Activated CD4-positive, alpha-beta T cell treated with anti-CD3 and anti-CD28 coated beads, Interleukin-2, Interleukin-4, amounts not matched to agents 100 ng/mL and 50 ng/mL, durations not matched to agents 16 hours and 8 hours (primary cell): ENCODE data around the gene CMTR1.
A peak's percentile ranks its signal among the peaks of the same experiment; 100 is the strongest.
"Not testable (repeated sequence)": the region's sequence is repeated elsewhere in the genome, so short reads cannot be mapped to it uniquely, and the experiment has no call there.

Experiments used
- DNase-seq: peaks from one replicate; pipeline ENCODE4 v3.0.0-alpha.2; 2020; ENCODE audit warnings: low spot score

The CMTR1 gene

DNA sequence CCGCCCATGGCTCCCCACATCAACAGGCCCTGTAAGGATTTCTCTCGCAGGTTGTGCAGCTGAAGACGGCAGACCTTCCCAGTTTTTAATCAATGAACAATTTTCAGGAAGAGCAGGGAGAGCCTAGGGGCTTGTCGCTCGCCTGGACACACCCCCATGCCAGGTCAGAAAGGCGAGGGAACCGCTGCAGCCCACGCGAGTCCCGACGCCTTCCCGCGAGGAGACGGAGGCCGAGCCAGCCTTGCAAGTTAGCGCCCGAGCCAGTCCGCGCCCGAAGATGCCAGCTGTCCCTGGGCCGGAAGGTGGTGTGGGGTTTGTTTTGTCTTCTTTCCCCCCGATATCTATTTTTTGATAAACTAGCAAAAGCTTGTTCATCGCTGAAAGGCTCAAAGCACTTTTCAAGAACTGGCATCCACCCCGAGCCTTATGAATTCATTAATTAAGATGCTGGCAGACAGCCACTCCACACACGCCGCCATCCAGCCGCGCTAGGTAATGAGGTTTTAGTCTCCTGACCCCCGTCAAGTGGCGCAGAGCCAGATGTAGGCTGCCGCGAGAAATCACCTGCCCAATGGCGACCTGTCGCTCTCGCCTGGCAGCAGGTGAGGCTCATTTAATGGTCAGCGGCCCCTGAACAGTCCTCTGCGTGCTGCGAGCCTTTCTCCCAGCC, 60.1 kb downstream of the CMTR1 start:
- no peak for DNase-seq

DNA sequence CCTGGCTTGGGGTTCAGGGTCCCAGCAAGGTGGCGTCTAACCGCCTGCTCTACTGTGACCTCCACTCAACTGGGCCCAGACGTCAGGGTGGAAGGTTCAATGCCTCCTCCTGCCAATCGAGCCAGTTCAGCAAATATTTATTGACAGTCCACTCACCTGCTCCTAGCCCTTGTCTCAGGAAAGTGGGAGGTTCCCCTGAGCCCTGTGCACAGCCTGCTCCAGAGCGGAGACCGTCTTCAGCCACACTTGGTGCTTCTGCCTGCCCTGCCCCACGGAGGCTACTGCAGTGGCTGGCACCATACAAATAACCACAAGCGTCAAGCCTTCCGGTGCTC, 60.6 kb downstream of the CMTR1 start:
- no peak for DNase-seq

DNA sequence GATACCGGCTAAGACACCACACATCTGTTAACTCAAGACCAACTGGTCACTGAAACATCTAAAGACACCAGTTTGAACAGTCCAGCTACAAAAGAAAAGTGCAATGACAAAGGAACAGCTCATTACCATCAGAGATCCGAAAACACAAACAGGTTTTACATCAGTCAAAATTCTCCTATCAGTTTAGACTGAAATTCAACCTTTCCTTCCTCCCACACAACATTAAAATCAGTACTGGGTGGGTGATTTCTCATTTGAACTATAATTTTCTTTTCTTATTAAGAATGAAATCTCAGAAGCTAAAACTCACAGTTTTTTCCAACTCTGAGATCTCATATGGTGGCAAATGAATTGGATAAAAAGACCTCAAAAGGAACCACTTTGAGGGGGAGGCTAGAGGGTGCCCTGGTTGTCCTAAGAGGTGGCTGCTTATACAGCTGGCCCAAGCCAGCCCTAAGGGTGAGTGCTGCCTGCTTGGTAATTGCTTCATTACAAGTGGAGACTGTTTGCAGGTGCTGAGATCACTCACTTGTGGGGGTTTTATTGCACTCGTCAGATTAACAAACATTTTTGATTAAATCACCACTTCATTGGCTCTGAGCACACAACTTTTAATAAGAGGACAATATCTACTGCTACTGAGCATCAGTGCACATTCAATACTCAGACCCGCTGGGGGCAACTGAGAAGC, 62.4 kb downstream of the CMTR1 start:
- DNase-seq = peak; percentile 48

DNA sequence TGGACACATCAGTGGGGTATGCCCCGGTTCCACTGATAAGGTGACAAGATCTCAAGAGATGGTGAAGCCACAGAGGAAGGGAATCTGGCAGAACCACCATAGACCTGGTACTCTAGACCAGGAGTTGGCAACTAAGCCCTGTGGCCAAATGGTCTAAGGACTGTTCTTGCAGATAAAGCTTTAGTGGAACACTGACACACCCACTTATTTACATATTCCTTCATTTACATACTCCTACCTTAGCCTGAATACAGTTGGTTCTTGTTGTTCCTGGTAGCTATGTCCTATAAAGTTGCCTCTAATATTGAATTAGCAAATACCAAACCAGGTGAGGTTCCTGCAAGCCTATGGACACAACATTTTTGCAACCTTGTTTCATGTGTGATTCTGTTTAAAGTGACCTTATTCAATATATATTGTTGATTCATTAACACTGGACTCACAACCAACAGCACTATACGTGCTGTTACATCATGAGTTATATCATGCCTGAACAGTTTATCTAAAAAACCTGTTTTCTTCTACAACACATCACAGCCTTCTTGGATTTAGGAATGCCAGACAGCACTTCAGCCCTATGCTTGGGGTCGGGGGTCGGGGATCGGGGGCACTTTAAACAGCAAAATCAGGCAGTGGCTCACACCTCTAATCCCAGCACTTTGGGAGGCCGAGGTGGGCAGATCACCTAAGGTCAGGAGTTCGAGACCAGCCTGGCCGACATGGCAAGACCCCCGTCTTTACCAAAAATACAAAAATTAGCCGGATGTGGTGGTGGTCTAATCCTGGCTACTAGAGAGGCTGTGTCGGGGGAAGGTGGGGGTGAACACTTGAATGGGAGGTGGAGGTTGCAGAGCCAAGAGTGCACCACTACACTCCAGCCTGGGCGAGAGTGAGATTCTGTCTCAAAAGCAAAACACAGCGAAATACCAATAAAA, 64.2 kb downstream of the CMTR1 start:
- DNase-seq = no peak

DNA sequence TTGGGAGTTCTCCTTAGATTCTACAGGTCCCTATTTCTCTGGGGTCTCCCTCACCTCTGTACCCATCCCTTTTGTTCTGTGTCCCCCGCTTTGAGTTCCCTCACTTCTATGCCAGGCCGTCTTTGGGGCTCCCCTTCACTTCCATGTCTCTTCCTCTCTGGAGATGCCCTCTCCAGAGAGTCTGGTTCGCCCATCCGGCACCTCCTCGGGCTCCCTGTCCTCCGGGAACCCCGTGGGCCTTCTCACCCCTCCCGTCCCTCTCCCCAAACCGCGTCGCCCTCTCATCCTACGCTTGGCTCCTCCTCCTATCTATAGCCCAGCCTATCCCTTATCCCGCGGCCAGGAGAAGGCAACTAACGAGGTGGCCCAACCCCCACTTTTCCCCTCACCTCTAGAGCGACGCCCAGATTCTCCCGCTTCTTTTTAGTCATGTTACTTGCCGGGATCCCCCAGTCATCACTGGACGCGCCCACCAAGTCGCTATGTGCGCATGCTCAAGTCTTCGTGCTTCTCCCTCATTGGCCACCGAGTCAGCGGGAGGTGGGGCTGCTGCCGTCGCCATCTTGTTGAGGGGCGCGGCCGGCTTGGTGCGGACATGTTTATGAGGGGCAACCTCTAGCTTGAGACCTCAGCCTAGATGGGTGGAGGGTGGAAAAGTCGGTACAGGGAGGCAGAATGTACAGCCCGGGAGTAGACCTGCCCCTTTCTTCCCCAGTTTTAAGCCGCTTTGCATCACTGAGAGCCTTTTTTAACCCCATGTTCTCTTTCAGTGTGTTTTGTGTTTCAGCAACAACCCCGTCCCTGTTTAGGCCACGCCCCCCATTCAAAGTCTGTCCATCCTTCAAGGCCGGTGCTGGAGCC, 66.6 kb downstream of the CMTR1 start, which contains the start of gene CCDC167:
Gene CCDC167, minus strand, starts transcription at position 461 of the 861 bp plus-strand sequence. Its CDS starts 30 bp downstream, at position 431.
- DNase-seq = peak; percentile 99

DNA sequence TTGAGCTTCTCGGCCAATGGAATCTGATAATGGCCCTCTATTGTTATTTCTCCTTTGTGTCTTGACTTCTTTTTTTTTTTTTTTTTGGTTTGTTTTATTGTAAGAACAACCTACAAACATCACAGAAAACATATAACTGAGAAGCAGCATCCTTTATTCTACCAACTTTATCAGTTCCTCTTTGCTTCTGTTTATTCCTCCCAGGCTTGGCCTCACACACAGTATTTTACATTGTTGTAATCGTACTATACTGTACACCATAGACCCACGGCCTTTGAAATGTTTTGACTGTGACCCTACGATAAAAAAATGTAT, 67.2 kb downstream of the CMTR1 start:
- DNase-seq = no peak

DNA sequence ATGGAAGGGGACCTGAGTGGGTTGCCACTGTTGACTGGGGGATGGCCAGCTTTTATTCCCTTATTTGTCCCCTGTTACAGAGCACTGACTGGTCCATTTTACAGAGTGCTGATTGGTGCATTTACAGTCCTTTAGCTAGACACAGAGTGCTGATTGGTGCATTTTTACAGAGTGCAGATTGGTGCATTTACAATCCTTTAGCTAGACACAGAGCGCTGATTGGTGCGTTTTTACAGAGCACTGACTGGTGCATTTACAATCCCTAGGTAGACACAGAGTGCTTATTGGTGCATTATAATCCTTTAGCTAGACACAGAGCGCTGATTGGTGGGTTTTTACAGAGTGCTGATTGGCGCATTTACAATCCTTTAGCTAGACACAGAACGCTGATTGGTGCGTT, 67.9 kb downstream of the CMTR1 start:
- not testable (repeated sequence) for DNase-seq

DNA sequence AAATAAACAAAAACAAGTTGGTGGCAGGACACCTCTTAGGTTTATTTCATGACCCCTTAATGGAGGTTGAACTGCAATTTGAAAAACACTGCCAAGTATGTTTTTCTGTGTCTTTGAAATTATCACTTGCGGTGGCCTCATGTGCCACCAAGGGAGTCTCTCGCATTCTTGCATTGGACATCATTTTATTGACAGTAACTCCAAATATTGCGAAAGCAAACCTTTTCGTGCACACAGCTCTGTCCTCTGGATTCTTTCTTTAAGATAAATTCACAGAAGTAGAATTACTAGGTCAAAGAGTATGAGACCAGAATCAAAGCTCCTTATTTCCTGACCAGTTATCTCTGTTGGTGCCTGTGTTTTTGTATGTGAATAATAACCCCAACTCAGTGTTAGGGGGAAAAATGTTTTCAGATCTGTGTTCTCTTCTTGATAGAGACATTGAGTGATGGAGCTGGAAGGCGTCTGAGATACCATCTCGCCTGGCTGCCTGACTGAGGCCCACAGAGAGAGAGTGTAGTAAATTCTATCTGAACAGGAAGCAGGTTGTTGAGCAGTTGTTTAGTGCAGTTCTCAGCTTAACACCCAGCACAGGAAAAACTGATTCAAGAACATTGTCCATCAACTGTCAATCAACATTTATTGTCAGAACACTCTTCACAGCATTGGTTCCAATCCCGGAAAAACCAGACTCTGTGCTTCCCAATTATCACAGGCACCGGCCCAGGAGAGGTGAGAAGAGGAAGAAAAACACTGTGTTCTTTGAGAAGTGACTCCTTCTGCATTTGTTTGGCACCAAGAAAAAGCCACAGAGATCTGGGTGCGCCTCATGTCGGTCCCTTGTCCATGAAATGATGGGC, 68.8 kb downstream of the CMTR1 start:
- DNase-seq = peak; percentile 50

DNA sequence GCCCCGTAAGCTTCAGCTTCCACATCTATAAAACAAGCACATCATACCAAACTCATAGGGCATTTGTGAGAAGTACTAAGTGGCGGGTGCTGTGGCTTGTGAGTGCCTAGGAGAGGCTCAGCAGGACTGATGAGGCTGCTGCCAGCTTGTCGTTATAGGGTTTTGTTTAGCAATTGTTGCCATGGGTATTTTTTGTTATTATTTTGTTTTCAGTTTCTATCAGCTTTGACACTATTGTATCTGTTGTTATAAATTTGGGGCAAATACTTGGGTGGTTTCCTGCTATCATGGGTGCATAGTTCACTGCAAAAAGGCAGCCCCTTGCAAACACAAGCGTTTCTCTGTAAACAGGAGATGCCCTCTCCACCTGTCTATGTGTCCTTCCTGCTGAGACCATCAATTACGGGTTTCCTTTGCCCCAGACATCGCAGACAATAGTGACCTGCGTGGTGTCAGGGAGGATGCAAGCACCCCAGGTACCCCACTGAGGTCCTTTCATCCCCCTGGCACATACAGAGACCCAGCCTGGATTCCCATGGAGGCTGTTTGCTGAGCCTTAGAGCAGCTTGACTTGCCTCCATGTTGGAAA, 69.8 kb downstream of the CMTR1 start:
- DNase-seq = peak; percentile 42

DNA sequence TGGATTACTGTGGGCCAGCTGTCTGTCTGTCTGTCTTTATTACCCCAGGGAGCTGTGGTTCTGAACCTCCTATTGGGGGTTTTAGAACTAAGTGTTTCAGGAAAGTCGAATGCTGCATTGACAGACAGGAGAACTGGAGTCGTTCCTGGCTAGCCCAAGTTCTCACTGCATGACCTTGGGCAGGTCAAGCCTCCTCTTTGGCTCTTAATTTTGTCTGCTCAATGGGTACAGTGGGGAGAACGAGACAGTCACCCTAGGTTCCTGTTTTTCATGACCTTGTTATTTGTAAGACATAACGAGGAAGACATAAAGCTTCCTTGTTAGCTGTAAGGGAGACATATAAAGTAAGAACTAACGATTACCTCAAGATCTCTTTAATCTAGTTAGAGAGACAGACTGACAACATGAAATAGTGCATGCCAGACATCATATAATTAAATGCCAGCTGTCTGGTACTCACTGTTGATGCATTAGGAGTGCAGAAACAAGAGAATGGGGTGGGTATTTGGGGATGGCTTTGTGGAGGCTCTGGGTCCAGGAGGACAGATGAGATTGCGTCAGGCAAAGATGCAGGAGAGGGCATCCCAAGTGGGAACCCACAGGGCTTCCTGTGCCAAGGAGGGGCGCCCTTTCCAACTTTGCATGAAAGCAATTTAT, 70.4 kb downstream of the CMTR1 start:
- DNase-seq = no peak

DNA sequence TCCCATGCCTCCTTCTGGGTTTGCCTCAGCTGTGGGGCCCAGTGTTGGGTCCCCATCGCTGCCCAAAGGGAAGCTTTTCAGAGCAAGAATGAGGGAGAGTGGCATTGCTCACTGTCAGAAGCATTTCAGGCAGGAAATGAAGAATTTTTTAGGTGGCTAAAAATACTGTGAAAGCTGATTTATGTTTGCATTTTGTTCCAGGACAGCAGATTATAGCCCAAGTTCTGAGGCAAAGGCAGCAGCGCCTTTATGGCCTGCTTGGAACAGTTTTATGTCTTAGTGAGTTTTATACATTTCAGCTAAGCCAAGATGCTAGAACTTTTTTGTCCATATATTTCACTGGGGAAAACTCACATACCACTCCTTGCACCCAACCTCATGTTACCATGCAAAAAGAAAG, 71.0 kb downstream of the CMTR1 start:
- DNase-seq = no peak

DNA sequence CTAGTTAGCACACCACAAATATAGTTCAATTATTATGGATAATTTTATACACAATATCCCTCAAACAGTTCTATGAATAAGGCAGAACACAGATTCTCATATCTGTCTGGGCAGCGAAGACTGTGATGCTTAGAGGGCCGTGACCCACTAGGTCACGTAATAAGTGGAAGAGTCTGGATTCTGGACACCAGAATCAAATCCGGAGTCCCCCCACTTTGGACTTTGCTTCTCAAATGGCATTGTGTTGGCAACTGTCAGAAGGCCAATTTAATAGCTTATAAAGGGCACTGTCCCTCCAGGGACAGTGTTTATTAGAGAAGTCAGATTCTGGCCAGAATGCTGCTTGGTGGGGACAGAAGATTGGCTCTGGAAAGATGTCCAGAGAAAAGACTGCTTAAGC, 73.5 kb downstream of the CMTR1 start:
- DNase-seq = no peak

DNA sequence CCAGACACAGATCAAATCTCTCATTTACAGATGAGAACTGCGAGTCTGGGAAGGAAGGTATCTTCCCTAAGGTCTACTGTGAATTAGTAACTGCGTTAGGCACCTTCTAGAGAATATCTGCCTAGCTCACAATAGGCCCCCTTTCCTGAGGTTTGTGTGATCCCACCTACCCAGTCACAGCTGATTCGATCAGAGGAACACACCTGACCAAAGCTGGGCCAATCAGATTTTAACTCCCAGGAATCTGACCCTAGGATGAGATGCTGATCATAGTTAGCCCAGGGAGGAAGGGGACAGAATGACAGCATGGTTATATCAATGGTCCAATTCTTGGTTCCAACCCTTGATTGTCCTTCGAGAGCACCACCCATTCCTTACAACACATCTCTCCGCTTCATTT, 74.1 kb downstream of the CMTR1 start:
- DNase-seq = no peak

DNA sequence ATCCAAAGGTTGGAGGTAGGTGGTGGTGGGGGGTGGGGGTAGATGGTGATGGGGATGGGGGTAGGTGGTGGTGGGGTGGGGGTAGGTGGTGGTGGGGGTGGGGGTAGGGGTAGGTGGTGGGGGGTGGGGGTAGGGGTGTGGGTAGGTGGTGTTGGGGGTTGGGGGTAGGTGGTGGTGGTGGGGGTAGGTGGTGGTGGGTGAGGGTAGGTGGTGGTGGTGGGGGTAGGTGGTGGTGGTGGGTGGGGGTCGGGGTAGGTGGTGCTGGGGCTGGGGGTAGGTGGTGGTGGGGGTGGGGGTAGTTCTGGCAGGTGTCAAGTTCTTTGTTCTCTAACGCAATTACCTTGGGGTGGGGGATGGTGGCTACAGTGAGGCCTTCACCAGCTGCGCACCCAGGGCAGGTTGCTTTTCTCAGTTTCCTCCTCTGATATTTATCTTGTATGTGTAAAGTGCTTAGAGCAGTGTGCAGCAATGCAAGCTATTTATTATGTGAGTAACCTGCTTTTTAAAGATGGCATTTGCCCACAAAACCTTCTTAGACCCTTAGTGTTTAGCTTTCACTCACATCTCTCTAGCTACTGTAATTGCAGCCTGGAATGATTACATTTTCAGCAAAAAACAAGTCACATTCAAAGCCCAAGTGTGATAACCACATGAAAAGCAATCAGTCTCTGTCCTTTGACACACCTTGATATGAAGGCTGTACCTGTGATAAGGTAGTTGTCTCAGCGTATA, 74.8 kb downstream of the CMTR1 start:
- DNase-seq = no peak

DNA sequence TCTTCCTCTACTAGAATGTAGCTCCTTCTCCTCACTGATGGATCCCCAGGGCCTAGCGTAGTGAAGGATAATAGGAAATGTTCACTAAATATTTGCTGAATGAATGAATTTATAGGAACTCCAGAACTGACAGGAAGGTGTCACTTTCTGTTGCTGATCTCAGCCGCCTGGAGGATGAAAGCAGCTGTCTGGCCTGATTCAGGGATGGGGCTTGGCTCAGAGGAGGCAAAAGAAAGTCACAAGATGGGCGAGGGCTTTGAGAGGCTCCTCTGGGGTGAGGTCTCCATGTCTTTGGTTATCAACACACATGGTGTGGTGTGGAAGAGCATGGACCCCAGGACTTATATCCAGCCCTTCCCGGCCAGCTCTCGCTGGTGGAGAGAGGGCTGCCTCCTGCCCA, 78.2 kb downstream of the CMTR1 start:
- DNase-seq = no peak

DNA sequence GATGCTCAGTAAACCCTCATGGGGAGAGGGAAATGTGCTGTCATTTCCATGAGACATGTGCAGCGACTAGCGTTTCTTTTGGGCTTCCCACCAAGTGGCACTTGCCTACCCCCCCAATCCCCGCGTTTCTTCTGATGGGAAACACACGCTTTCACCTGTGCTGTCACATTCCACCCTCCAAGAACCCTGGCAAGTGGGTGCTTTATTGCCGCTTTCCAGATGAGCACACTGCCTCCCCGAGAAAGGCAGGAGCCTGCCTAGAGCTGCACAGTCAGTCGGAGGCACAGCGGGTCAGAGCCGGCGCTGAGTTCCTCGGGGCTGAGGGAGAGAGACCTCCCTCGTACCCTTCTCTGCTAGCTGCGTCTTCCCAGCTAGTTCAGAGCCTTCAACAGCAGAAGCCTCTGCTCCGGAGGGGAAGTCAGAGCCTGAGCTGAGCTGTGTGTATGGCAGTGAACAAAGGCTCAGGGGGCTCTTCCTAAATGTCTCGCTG, 78.9 kb downstream of the CMTR1 start:
- DNase-seq = no peak

DNA sequence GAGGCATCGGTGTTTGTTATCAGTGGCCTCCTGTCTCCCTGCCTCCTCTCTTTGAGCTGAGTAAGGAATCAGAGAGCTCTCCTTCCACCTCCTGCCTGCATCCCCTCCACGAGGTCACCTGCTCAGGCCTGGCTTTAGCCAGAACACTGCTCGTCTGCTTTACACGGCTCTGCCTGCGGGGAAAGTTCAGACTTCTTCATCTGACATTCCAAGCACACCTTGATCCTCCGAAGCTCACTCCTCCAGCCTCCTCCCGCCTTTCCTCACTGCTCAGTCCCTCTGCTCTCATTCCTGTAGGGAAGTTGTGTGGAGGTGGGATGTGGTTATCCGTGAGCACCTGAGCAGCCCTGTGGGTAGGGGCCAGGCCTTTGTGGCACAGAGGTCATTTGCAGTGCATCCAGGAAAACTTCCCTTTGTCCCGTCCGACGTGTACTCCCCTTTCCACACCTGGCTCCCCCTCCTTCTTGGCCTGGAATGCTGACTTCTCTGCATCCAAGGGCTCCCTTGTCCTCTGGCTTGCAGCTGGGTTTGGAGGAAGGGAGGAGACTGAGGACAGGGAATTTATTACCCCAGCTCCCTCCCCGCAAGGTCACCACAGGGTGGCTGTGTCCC, 79.5 kb downstream of the CMTR1 start:
- no peak for DNase-seq

DNA sequence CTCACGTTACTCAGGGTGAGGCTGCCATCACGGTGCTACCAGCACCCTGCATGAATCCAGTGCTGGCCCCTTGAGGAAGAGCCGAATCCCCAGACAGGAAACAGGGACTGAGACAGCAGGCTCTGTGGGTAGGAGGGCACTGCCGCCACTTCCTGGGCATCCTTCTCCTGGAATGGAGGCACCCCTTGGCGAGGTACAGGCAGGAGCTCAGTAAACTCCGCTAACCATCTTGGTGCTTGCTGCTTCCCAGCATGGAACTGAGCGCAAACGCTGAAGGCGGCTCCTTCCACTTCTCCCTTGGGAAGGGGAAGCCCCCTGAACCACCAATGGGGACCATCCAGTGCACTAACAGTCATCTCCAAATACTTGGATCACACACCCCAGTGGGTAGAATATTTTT, 80.1 kb downstream of the CMTR1 start:
- no peak for DNase-seq

DNA sequence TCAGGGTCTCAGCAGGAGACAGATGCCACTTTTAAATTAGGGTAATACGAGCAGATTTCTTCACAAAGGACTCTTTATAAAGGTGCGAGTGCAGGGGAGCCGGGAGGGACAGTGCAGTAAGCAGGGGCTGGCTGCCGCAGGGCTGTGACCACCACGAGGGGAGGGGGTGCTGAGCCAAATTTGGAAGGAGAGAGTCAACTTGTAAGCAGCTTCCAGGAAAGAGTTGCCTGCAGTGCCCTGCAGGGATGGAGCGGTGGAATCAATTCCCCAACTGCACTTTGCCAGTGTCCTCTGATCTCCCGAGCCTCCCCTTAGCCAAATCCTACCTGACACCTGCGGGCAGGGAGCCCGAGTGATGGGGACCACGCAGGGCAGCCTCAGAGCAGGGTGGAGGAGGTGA, 80.6 kb downstream of the CMTR1 start:
- DNase-seq = no peak
